Fibroblast of lung (primary cell): ENCODE data around the gene ALDH1L1.

ENCODE experiments used
- CTCF ChIP-seq, 2 donors: IDR thresholded peaks in 1 of 2; conservative IDR thresholded peaks in 1 of 2; 1 replicate in 1 of 2; 2 replicates in 1 of 2; pipeline ENCODE4 v1.5.1; 2011 to 2012; ENCODE audit warnings: low read length in 2 of 2, control low read depth in 1 of 2, inconsistent platforms in 1 of 2, low read depth in 1 of 2, mild to moderate bottlenecking in 1 of 2
- EZH2 ChIP-seq: IDR thresholded peaks from 2 replicates; pipeline ENCODE4 v1.5.1; 2012; ENCODE audit warnings: low read length, control low read depth, mild to moderate bottlenecking; ENCODE audit errors: missing control alignments

GRCh38 chr3:126083511-126083912, 96.9 kb downstream of the ALDH1L1 start:
- TF ChIP-seq CTCF (conservative IDR thresholded peaks at IDR 0.05 in 1 of 2, IDR thresholded peaks at IDR 0.05 in 1 of 2; ENCODE audit: low read depth in 1 of 2, low read length in 2 of 2) (no peak), EZH2 (no peak)
